OCI-LY7 (cell line): Measurements from ENCODE around the gene SLC44A4.

Experiments
- CTCF ChIP-seq: fragments of 200-600 bp; sonication (generic); conservative IDR thresholded peaks from 2 replicates; pipeline ENCODE4 v1.5.1; 2014; ENCODE audit warnings: mild to moderate bottlenecking, antibody characterized with exemption, low read length, moderate library complexity, mixed read lengths
- EZH2phosphoT487 ChIP-seq: fragments of 200-600 bp; sonication (generic); IDR thresholded peaks from 2 replicates; pipeline ENCODE4 v1.6.1; 2018; ENCODE audit warnings: low read depth, borderline replicate concordance, mild to moderate bottlenecking, mixed run types, antibody characterized with exemption, low read length, moderate library complexity, mixed read lengths

DNA sequence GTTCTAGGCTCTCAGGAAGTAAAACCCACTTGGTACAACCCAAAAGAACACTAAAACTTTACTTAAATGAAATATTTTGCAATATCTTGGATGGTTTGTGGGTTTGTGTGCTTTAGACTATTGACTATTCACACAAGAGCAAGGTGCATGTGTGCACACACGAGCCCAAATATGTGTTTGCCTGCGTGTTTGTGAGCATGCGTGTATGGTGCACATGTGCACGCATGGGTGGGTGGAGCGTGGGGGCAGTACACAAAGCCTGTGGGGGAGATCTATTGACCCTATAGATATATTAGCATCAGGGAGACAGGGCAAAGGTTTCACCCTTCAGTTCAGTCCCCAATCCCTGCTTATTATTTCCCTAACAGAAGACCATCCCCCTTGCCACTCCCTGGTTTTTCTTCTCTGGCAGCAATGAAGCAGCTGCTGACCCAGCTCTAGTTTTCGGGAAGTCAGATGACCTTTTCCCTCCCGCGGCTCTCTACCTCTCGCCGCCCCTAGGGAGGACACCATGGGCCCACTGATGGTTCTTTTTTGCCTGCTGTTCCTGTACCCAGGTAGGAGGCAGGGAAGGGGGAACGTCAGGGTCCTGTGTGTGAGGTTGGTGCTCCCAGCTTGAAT, 48.6 kb upstream of the SLC44A4 start, which contains the start of gene C2:
- no peak for TF ChIP-seq CTCF
- no peak for TF ChIP-seq EZH2phosphoT487
